Vagina (tissue), 2 donors: Measurements from ENCODE around the gene OR6B3.

Experiments used
- CTCF ChIP-seq, 3 experiments: fragments of 450-650 bp in 2 of 3; fragments of 200-600 bp in 1 of 3; sonication (generic) in 1 of 3; IDR thresholded peaks; one replicate each; pipeline ENCODE4 v1.5.1; 2017 to 2019; ENCODE audit warnings: antibody characterized with exemption in 3 of 3, mild to moderate bottlenecking in 2 of 3, moderate library complexity in 2 of 3
- POLR2A ChIP-seq, 2 donors: fragments of 450-650 bp; IDR thresholded peaks; one replicate each; pipeline ENCODE4 v1.6.1; 2017; ENCODE audit warnings: antibody characterized with exemption in 2 of 2, mild to moderate bottlenecking in 2 of 2, moderate library complexity in 2 of 2

- TF ChIP-seq CTCF (IDR thresholded peaks at IDR 0.05) (no peak), POLR2A (IDR thresholded peaks at IDR 0.05) (no peak)
Measured at GRCh38 chr2:240014327-240014726, 39.0 kb downstream of the OR6B3 start.
